Prostate gland (tissue), 2 donors: ENCODE data around the gene SEC63. TPM values are rescaled to one million over a fixed set of nuclear protein-coding genes. Genes with fewer than 3 reads are reported as not detected.

Experiments used
- DNase-seq: peaks from one replicate; pipeline ENCODE4 v3.0.0-alpha.2; 2019; ENCODE audit warnings: low spot score
- H3K27ac ChIP-seq, 2 donors: fragments of 200-600 bp; sonication (generic); 2 replicates each; pipeline ENCODE4 v1.5.1; 2017 to 2019
- H3K27me3 ChIP-seq: fragments of 200-600 bp; sonication (generic); replicated peaks from 2 replicates; pipeline ENCODE4 v1.5.1; 2019; ENCODE audit not compliant: insufficient read depth
- H3K36me3 ChIP-seq, 2 donors: fragments of 200-600 bp; sonication (generic); 1 replicate in 1 of 2; 2 replicates in 1 of 2; pipeline versions ENCODE4 v1.5.1 to v1.8.1; 2017 to 2019
- H3K4me1 ChIP-seq: fragments of 200-600 bp; sonication (generic); replicated peaks from 2 replicates; pipeline ENCODE4 v1.5.1; 2019
- H3K4me3 ChIP-seq, 2 donors: fragments of 200-600 bp; sonication (generic); 2 replicates each; pipeline ENCODE4 v1.5.1; 2017 to 2019
- H3K9me3 ChIP-seq: fragments of 200-600 bp; sonication (generic); 2 replicates; pipeline ENCODE4 v1.5.1; 2017
- CTCF ChIP-seq, 4 experiments: fragments of 200-600 bp in 2 of 4; fragments of 450-650 bp in 2 of 4; sonication (generic) in 2 of 4; IDR thresholded peaks; 1 replicate in 3 of 4; 2 replicates in 1 of 4; pipeline ENCODE4 v1.5.1; 2016 to 2019; ENCODE audit warnings: antibody characterized with exemption in 4 of 4, mild to moderate bottlenecking in 2 of 4, moderate library complexity in 2 of 4
- POLR2A ChIP-seq: fragments of 450-650 bp; IDR thresholded peaks from one replicate; pipeline ENCODE4 v1.6.1; 2016; ENCODE audit warnings: antibody characterized with exemption, mild to moderate bottlenecking
- POLR2AphosphoS5 ChIP-seq: sonication (generic); formaldehyde crosslinking; IDR thresholded peaks from one replicate; pipeline ENCODE4 v1.6.1; 2017; ENCODE audit warnings: antibody characterized with exemption
- WGBS: methylation state at CpG from one replicate; pipeline ENCODE4 v1.1.5; 2018; 5-methylcytosine and 5-hydroxymethylcytosine counted together
- intact Hi-C: fragments of 100-400 bp; cut with DNase I; formaldehyde crosslinking; loops from one replicate; pipeline ENCODE4 v1.14.2; 2022
- total RNA-seq, 2 donors: library from RNA; depleted of rRNA; stranded (reverse); fragments of >200 nt; gene quantifications; one replicate each; pipeline ENCODE4 v1.1.0, GENCODE V29; 2016

Gene SEC63
- total RNA-seq, 2 donors from 2014 or later = 28.6 to 35.2 TPM

GRCh38 chr6:107973594-107973993, 15.6 kb upstream of the SEC63 start:
- Histone ChIP-seq H3K9me3 (no peaks in the 10 kb centered on the region), H3K4me3 (no peak overlapping the region), H3K36me3 (no peaks in the 10 kb centered on the region), H3K27me3 (no peaks in the 10 kb centered on the region), H3K4me1 (no peaks in the 10 kb centered on the region), H3K27ac (no peak overlapping the region)
- no peak for TF ChIP-seq CTCF (IDR thresholded peaks at IDR 0.05)
- TF ChIP-seq POLR2AphosphoS5 = peak; percentile 53
- 59% methylated on average over 4 of the region's 4 CpGs for whole genome bisulfite sequencing
- intact Hi-C loops = no loop called here
- no peak for DNase-seq

GRCh38 chr6:107972413-107973096, 14.5 kb upstream of the SEC63 start:
- no peaks in the 10 kb centered on the region for H3K36me3 ChIP-seq
- H3K27ac ChIP-seq = no peak overlapping the region
- intact Hi-C loops = no loop called here
- 80% methylated on average over 8 of the region's 8 CpGs for WGBS
- H3K4me3 ChIP-seq = no peak overlapping the region
- no peaks in the 10 kb centered on the region for H3K4me1 ChIP-seq
- TF ChIP-seq CTCF (IDR thresholded peaks at IDR 0.05) (no peak), POLR2AphosphoS5 (no peak), POLR2A (no peak)
- no peaks in the 10 kb centered on the region for H3K27me3 ChIP-seq
- DNase-seq = no peak
- no peaks in the 10 kb centered on the region for H3K9me3 ChIP-seq

DNA sequence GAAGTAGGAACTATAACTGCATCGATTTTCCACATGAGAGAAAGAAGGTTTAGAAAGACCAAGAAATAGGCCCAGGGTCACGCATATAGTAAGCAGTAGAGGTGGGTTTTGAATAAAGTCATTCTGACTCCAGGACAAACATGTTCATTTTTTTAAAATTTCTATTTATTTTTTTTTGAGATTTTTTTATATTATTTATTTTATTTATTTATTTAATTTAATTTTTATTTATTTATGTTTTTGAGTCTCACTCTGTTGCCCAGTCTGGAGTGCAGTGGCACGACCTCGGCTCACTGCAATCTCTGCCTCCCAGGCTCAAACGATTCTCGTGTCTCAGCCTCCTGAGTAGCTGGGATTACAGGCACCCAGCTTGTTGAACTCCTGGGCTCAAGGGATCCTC, 13.2 kb upstream of the SEC63 start:
- no peak overlapping the region for H3K27ac ChIP-seq
- no peaks in the 10 kb centered on the region for H3K36me3 ChIP-seq
- no peak for DNase-seq
- H3K9me3 ChIP-seq = no peaks in the 10 kb centered on the region
- H3K4me3 ChIP-seq = no peak overlapping the region
- TF ChIP-seq POLR2AphosphoS5 = no peak
- no peak for TF ChIP-seq POLR2A
- TF ChIP-seq CTCF (IDR thresholded peaks at IDR 0.05) = no peak
- no peaks in the 10 kb centered on the region for H3K27me3 ChIP-seq
- intact Hi-C loops = no loop called here
- no peaks in the 10 kb centered on the region for H3K4me1 ChIP-seq
- 96% methylated on average over 6 of the region's 6 CpGs for WGBS

DNA sequence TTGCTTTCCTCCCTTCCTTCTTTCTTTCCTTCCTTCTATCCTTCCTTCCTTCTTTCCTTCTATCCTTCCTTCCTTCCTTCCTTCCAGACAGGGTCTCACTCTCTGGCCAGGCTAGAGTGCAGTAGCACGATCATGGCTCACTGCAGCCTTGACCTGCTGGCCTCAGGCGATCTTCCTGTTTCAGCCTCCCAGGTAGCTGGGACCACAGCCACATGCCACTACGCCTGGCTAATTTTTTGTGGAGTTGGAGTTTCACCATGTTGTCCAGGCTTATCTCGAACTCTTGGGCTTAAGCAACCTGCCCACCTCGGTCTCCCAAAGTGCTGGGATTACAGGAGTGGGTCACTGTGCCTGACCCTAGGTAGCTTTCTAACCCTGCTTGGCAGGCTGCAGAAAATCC, 12.2 kb upstream of the SEC63 start:
- intact Hi-C loops = no loop called here
- no peak overlapping the region for H3K4me3 ChIP-seq
- H3K36me3 ChIP-seq = no peaks in the 10 kb centered on the region
- no peaks in the 10 kb centered on the region for H3K27me3 ChIP-seq
- H3K4me1 ChIP-seq = no peaks in the 10 kb centered on the region
- WGBS = 93% methylated on average over 5 of the region's 5 CpGs
- no peaks in the 10 kb centered on the region for H3K9me3 ChIP-seq
- TF ChIP-seq POLR2A = no peak
- TF ChIP-seq POLR2AphosphoS5 = no peak
- no peak for TF ChIP-seq CTCF (IDR thresholded peaks at IDR 0.05)
- no peak for DNase-seq
- no peak overlapping the region for H3K27ac ChIP-seq

- H3K27ac ChIP-seq = no peak overlapping the region
- no peaks in the 10 kb centered on the region for H3K4me1 ChIP-seq
- no peak overlapping the region for H3K4me3 ChIP-seq
- 73% methylated on average over 5 of the region's 5 CpGs for WGBS
- H3K9me3 ChIP-seq = no peaks in the 10 kb centered on the region
- DNase-seq = no peak
- TF ChIP-seq POLR2AphosphoS5 = no peak
- TF ChIP-seq POLR2A = no peak
- TF ChIP-seq CTCF (IDR thresholded peaks at IDR 0.05) = no peak
- no peaks in the 10 kb centered on the region for H3K36me3 ChIP-seq
- intact Hi-C loops = no loop called here
- no peaks in the 10 kb centered on the region for H3K27me3 ChIP-seq
Measured at GRCh38 chr6:107968081-107968480, 10.1 kb upstream of the SEC63 start.
